Endodermal cell (in vitro differentiated cells): ENCODE measurements around the gene CNGB1. TPM values are rescaled to one million over a fixed set of nuclear protein-coding genes. Genes with fewer than 3 reads are reported as not detected.

Experiments used
- DNase-seq: peaks from one replicate; pipeline ENCODE4 v3.0.0-alpha.2; 2017
- H3K27ac ChIP-seq: 2 replicates; pipeline ENCODE4 v1.5.1; 2013; ENCODE audit warnings: mild to moderate bottlenecking, low read depth, low read length, moderate library complexity
- H3K27me3 ChIP-seq: 2 replicates; pipeline ENCODE4 v1.6.1; 2013; ENCODE audit warnings: mild to moderate bottlenecking, low read length, moderate library complexity; ENCODE audit not compliant: insufficient read depth, control insufficient read depth, poor library complexity, severe bottlenecking
- H3K36me3 ChIP-seq: 2 replicates; pipeline ENCODE4 v1.7.0; 2013; ENCODE audit warnings: mild to moderate bottlenecking, low read length, moderate library complexity; ENCODE audit not compliant: control insufficient read depth, insufficient read depth
- H3K4me1 ChIP-seq: one replicate; pipeline ENCODE4 v1.7.0; 2013; ENCODE audit warnings: low read length; ENCODE audit not compliant: control insufficient read depth, insufficient read depth
- H3K4me3 ChIP-seq: 2 replicates; pipeline ENCODE4 v1.5.1; 2013; ENCODE audit warnings: mild to moderate bottlenecking, low read length, moderate library complexity
- H3K9ac ChIP-seq: 2 replicates; pipeline ENCODE4 v1.6.1; 2013; ENCODE audit warnings: mild to moderate bottlenecking, low read length, moderate library complexity; ENCODE audit not compliant: poor library complexity, severe bottlenecking; ENCODE audit errors: extremely low read depth
- H3K9me3 ChIP-seq: 2 replicates; pipeline ENCODE4 v1.6.1; 2013; ENCODE audit warnings: mild to moderate bottlenecking, low read length, moderate library complexity; ENCODE audit not compliant: control insufficient read depth
- H3K27ac Mint-ChIP-seq: 2 replicates; pipeline ENCODE4 v1.8.0; 2020; ENCODE audit warnings: mixed read lengths
- H3K27me3 Mint-ChIP-seq: 2 replicates; pipeline ENCODE4 v1.8.0; 2021; ENCODE audit warnings: mild to moderate bottlenecking, mixed read lengths; ENCODE audit not compliant: insufficient read depth
- H3K36me3 Mint-ChIP-seq: 2 replicates; pipeline ENCODE4 v1.8.0; 2020; ENCODE audit warnings: low read depth, mixed read lengths
- H3K4me1 Mint-ChIP-seq: 2 replicates; pipeline ENCODE4 v1.8.0; 2020; ENCODE audit warnings: mixed read lengths
- H3K4me3 Mint-ChIP-seq: 2 replicates; pipeline ENCODE4 v1.8.0; 2020; ENCODE audit warnings: mild to moderate bottlenecking, moderate library complexity, mixed read lengths
- H3K9me3 Mint-ChIP-seq: 2 replicates; pipeline ENCODE4 v1.8.0; 2020; ENCODE audit warnings: mild to moderate bottlenecking, mixed read lengths
- WGBS, 2 experiments: methylation state at CpG; one replicate each; pipeline versions ENCODE4 v1.1.5 to v1.1.7; 2013; ENCODE audit warnings: missing lambda C conversion rate in 2 of 2, mixed read lengths in 1 of 2; ENCODE audit not compliant: insufficient coverage in 1 of 2, insufficient read length in 1 of 2; 5-methylcytosine and 5-hydroxymethylcytosine counted together
- total RNA-seq, 2 donors: library from RNA; stranded (reverse); fragmentation: NEBNext Ultra II Directional in 1 of 2; extraction: Animal tissue kit (Norgen Biotek cat#: 25700) in 1 of 2; gene quantifications; 2 replicates in 1 of 2; 3 replicates in 1 of 2; pipeline ENCODE4 v1.2.1, GENCODE V29; 2021
- TF ChIP-seq, protein P1 (sequence below): fragments of 200-600 bp; sonication (generic); conservative IDR thresholded peaks from 2 replicates; pipeline ENCODE4 v1.5.0; 2021; ENCODE audit warnings: antibody characterized with exemption, mild to moderate bottlenecking

The CNGB1 gene
- total RNA-seq, 2 donors from 2014 or later = 0.29 to 0.60 TPM

DNA sequence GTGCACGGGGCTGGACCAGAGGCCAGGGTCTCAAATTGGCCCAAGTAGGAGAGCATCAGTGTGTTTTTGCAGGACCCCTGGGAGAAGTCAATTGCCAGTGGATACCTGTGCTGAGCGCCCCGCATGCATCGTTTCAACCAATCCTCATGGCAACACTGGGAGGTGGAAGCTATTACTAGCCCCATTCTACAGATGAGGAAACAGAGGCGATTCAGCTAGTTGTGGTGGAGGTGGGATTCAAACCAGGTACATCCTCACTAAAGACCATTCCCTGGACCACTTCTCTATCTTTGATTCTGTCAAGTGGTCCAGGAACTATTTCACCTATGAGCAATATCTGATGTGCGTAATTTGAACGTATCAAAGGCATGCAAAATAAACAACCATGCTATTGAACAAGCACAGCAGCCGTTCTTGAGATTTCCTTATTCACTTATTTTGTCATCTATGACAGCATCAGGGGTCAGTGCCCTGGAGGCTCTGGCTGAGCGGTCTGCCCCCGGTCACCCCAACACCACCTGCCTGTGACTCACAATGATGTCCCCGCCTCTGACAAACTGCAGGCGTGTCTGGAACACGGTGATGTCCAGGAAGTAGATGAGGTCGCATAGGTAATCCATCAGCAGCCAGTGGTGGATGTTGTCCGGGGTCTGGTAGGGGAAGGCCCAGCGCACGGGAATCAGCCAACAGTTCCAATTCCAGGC, 54.0 kb downstream of the CNGB1 start:
- H3K27ac Mint-ChIP-seq = no peak overlapping the region
- Histone ChIP-seq H3K27ac (no peak overlapping the region), H3K9me3 (no peaks in the 10 kb centered on the region), H3K27me3 (no peaks in the 10 kb centered on the region), H3K9ac (no peak overlapping the region), H3K4me3 (no peak overlapping the region), H3K36me3 (no peaks in the 10 kb centered on the region), H3K4me1 (no peaks in the 10 kb centered on the region)
- H3K9me3 Mint-ChIP-seq = no peaks in the 10 kb centered on the region
- no peaks in the 10 kb centered on the region for H3K4me1 Mint-ChIP-seq
- no peaks in the 10 kb centered on the region for H3K27me3 Mint-ChIP-seq
- no peak for DNase-seq
- TF ChIP-seq, protein P1, sequence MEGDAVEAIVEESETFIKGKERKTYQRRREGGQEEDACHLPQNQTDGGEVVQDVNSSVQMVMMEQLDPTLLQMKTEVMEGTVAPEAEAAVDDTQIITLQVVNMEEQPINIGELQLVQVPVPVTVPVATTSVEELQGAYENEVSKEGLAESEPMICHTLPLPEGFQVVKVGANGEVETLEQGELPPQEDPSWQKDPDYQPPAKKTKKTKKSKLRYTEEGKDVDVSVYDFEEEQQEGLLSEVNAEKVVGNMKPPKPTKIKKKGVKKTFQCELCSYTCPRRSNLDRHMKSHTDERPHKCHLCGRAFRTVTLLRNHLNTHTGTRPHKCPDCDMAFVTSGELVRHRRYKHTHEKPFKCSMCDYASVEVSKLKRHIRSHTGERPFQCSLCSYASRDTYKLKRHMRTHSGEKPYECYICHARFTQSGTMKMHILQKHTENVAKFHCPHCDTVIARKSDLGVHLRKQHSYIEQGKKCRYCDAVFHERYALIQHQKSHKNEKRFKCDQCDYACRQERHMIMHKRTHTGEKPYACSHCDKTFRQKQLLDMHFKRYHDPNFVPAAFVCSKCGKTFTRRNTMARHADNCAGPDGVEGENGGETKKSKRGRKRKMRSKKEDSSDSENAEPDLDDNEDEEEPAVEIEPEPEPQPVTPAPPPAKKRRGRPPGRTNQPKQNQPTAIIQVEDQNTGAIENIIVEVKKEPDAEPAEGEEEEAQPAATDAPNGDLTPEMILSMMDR = no peak
- H3K36me3 Mint-ChIP-seq = no peaks in the 10 kb centered on the region
- WGBS, 2 experiments = 85 to 86% methylated on average over 15 to 17 of the region's 17 CpGs
- H3K4me3 Mint-ChIP-seq = no peak overlapping the region

DNA sequence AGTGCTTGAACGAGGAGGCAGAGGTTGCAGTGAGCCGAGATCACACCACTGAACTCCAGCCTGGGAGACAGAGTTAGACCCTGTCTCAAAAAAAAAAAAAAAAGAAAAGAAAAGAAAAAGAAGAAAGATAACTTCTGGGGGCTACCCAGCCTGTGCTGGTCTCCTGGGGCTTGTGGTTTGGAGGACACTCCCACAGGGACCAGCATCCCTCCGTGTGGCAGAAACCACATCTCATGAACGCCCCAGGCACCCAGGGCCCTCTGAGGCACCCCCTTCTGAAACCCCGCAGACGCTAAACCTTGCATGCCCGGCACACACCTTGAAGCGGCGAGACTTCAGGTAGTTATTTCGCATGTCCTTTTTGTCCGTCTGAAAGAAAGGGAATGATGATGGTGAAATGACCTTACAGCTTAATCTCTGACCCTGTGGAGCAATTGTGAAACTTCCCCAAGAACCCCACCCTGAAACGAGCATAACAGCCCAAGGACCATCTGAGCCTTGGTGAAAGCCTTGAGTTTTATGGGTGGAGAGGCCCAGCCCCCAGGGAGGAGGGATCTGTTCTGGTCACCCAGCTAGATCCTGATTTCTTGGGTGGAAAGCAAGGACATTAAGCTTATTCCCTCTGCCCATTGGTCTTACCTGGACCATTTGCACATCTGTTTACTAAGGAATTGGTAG, 55.0 kb downstream of the CNGB1 start:
- Mint-ChIP-seq H3K27ac (no peak overlapping the region), H3K27me3 (no peaks in the 10 kb centered on the region), H3K4me3 (no peak overlapping the region), H3K36me3 (no peaks in the 10 kb centered on the region), H3K4me1 (no peaks in the 10 kb centered on the region), H3K9me3 (no peaks in the 10 kb centered on the region)
- no peak for DNase-seq
- TF ChIP-seq, protein P1 = no peak
- Histone ChIP-seq H3K4me1 (no peaks in the 10 kb centered on the region), H3K27ac (no peak overlapping the region), H3K36me3 (no peaks in the 10 kb centered on the region), H3K9ac (no peak overlapping the region), H3K9me3 (no peaks in the 10 kb centered on the region), H3K4me3 (no peak overlapping the region), H3K27me3 (no peaks in the 10 kb centered on the region)
- WGBS, 2 experiments = 93 to 95% methylated on average over 10 to 12 of the region's 12 CpGs

DNA sequence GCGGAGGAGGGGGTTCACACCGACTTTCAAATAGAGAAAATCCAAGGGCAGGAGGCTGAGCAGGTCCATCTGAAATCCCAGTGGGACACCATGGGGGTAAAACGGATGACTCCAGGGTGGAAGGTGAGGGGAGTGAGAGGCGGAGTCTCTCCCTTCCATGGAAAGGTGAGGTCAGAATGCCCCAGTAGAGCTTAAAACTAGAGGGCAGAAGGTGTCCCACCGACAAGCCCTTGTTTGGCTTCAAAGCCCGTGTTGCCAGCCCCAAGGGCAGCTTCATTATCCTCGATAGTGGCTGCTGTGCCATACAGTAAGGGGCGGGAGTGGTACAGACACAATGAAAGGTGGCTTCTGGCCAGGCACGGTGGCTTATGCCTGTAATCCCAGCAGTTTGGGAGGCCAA, 55.7 kb downstream of the CNGB1 start:
- Mint-ChIP-seq H3K9me3 (no peaks in the 10 kb centered on the region), H3K27ac (no peak overlapping the region), H3K4me1 (no peaks in the 10 kb centered on the region), H3K27me3 (no peaks in the 10 kb centered on the region), H3K36me3 (no peaks in the 10 kb centered on the region), H3K4me3 (no peak overlapping the region)
- no peaks in the 10 kb centered on the region for H3K9me3 ChIP-seq
- H3K27me3 ChIP-seq = no peaks in the 10 kb centered on the region
- WGBS, 2 experiments = 79 to 81% methylated on average over 8 to 9 of the region's 9 CpGs
- H3K36me3 ChIP-seq = no peaks in the 10 kb centered on the region
- no peak overlapping the region for H3K4me3 ChIP-seq
- DNase-seq = no peak
- no peaks in the 10 kb centered on the region for H3K4me1 ChIP-seq
- TF ChIP-seq, protein P1 = no peak
- H3K27ac ChIP-seq = no peak overlapping the region
- H3K9ac ChIP-seq = no peak overlapping the region
